Measurements from ENCODE around the gene CSHL1.

CSHL1 gene

DNA sequence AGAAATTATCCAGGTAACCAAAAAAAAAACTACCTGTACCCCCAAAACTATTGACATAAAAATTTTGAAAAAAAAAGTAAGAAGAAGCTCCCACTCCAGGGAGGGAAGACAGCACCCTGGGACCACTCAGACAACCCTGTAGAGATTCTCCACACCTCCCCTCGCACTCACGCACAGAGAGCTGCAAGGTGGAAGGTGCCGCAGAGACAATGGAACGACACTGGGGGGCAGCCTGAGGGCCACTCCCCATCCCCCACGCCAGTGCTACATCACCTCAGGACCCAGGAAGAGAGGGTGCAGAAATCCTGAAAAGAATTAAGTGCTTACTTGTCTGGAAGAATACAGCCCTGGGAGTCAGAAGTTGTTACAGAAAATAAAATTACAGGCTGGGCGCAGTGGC lies 26.3 kb upstream of the CSHL1 start:
- H3K4me1 ChIP-seq: no peaks in the 10 kb centered on the region
- TF ChIP-seq CTCF (IDR thresholded peaks at IDR 0.05): no peak

GRCh38 chr17:63934183-63935112 lies 23.4 kb upstream of the CSHL1 start:
- H3K79me2 ChIP-seq: no peaks in the 10 kb centered on the region
- H3K9ac ChIP-seq: no peak overlapping the region
- no peaks in the 10 kb centered on the region for H3K4me1 ChIP-seq
- H3K27ac ChIP-seq: no peak overlapping the region
- H2AFZ ChIP-seq: no peak overlapping the region
- no peak overlapping the region for H3K4me2 ChIP-seq (ENCODE audit: low read length)
- H3K27me3 ChIP-seq (ENCODE audit: control insufficient read depth, insufficient read depth, low read length): no peaks in the 10 kb centered on the region
- H3K9me3 ChIP-seq (ENCODE audit: control insufficient read depth, low read length): no peaks in the 10 kb centered on the region
- H3K4me3 ChIP-seq (ENCODE audit: low read depth, low read length): no peak overlapping the region
- TF ChIP-seq CTCF (IDR thresholded peaks at IDR 0.05): no peak
- no peaks in the 10 kb centered on the region for H3K36me3 ChIP-seq (ENCODE audit: control insufficient read depth, insufficient read depth, low read length)

More for the DNA sequence above, 26.3 kb upstream of the CSHL1 start:
- H3K9ac ChIP-seq: no peak overlapping the region
- no peaks in the 10 kb centered on the region for H3K27me3 ChIP-seq (ENCODE audit: control insufficient read depth, insufficient read depth, low read length)
- no peaks in the 10 kb centered on the region for H3K9me3 ChIP-seq (ENCODE audit: control insufficient read depth, low read length)
- no peak overlapping the region for H3K27ac ChIP-seq
- no peaks in the 10 kb centered on the region for H3K79me2 ChIP-seq
- no peak overlapping the region for H3K4me3 ChIP-seq (ENCODE audit: low read depth, low read length)
- H3K36me3 ChIP-seq (ENCODE audit: control insufficient read depth, insufficient read depth, low read length): no peaks in the 10 kb centered on the region
- H3K4me2 ChIP-seq (ENCODE audit: low read length): no peak overlapping the region
- no peak overlapping the region for H2AFZ ChIP-seq

DNA sequence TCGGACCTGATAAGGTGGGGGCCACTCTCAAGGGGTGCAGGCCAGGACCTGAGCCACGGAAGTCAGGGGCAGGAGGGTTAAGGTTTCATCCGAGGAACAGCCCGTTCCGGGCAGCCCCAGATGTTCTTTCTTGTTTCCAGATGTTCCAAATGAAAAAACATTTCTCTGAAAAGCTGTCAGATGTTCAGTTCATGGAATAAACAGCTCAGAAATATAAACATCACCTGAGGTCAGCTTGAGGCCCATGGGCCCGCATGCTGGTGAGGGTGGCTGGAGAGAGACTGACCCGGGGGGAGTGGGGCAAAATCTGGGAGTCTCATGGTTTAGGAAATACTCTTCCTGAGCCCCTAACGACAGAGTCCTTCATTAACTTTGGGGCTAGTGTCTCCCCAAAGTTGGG lies 22.5 kb upstream of the CSHL1 start:
- no peak overlapping the region for H3K4me3 ChIP-seq (ENCODE audit: low read depth, low read length)

GRCh38 chr17:63932721-63933120 lies 21.7 kb upstream of the CSHL1 start:
- Histone ChIP-seq H3K79me2 (no peaks in the 10 kb centered on the region), H2AFZ (no peak overlapping the region), H3K4me2 (ENCODE audit: low read length) (no peak overlapping the region), H3K36me3 (ENCODE audit: control insufficient read depth, insufficient read depth, low read length) (no peaks in the 10 kb centered on the region), H3K27ac (no peak overlapping the region), H3K4me1 (no peaks in the 10 kb centered on the region), H3K9ac (no peak overlapping the region), H3K27me3 (ENCODE audit: control insufficient read depth, insufficient read depth, low read length) (no peaks in the 10 kb centered on the region), H3K9me3 (ENCODE audit: control insufficient read depth, low read length) (no peaks in the 10 kb centered on the region), H3K4me3 (ENCODE audit: low read depth, low read length) (no peak overlapping the region)
- TF ChIP-seq CTCF (IDR thresholded peaks at IDR 0.05): no peak

More for the DNA sequence above, 22.5 kb upstream of the CSHL1 start:
- no peak overlapping the region for H3K27ac ChIP-seq
- no peaks in the 10 kb centered on the region for H3K79me2 ChIP-seq
- H3K9me3 ChIP-seq (ENCODE audit: control insufficient read depth, low read length): no peaks in the 10 kb centered on the region
- no peaks in the 10 kb centered on the region for H3K4me1 ChIP-seq
- no peak overlapping the region for H3K9ac ChIP-seq
- no peak for TF ChIP-seq CTCF (IDR thresholded peaks at IDR 0.05)
- H2AFZ ChIP-seq: no peak overlapping the region
- no peak overlapping the region for H3K4me2 ChIP-seq (ENCODE audit: low read length)
- H3K36me3 ChIP-seq (ENCODE audit: control insufficient read depth, insufficient read depth, low read length): no peaks in the 10 kb centered on the region
- H3K27me3 ChIP-seq (ENCODE audit: control insufficient read depth, insufficient read depth, low read length): no peaks in the 10 kb centered on the region
